Activated CD4-positive, alpha-beta T cell treated with anti-CD3 and anti-CD28 coated beads for 48 hours (primary cell): ENCODE data around the gene PLXDC1.
A peak's percentile ranks its signal among the peaks of the same experiment; 100 is the strongest.

Experiments
- DNase-seq: peaks from one replicate; pipeline ENCODE4 v3.0.0-alpha.2; 2020

The PLXDC1 gene

DNA sequence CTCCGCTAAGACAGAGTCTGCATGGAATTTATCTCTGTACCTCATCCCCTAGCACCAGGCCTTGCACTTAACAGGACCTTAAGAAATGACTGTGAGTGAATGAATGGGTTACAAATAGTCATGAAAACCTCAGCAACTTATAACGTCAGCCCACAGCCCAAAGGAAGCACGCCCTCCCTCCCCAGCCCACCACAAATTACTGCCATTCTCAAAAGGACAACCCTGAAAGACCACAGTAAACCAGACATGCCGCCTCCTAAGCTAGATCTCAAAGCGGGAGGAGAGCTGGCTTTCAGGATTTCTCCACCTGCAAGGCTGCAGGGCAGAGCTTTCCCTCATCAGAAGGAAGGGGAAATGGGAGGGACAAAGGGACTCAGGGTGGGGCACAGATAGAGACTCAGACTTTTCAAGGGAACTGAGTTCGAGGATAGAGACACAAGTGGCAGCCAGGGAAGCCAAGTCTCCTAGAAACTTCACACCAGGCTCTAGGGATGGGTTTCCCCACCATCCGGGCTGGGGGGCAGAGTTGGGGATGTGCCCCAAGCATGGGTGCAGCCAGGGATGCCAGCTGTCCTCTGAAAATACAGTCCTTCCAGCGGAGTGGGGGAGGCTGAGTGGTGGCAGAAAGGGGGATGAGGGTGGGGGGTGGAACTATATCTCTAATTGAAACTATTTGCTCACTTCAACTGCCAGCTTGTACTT is 56.7 kb downstream of the PLXDC1 start:
- DNase-seq: peak; percentile 26

- no peak for DNase-seq
Observed at GRCh38 chr17:39092692-39093230, 58.7 kb downstream of the PLXDC1 start.

GRCh38 chr17:39090908-39091665 is 60.4 kb downstream of the PLXDC1 start:
- DNase-seq: no peak

GRCh38 chr17:39090400-39090799 is 61.0 kb downstream of the PLXDC1 start:
- DNase-seq: no peak

DNA sequence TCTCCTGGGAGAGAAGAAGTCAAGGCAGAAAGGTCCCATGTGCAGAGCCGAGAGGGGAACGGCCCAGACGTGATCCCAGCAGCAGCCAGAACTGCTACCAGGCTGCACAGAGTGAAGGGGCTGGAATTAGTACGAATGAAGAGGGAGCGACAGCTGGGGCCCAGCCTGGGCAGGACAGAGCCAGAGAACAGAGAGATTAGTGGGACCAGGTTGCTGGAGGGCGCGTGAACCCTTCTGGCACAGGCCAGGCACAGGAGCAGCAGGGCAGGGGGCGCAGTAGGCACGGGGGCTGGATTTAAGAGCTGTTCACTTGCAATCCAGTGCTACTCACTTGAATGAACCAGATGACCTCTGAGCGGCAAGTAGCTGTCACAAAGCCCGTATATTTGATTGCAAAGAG is 66.9 kb downstream of the PLXDC1 start:
- no peak for DNase-seq

- DNase-seq: no peak
Observed at GRCh38 chr17:39083270-39083669, 68.2 kb downstream of the PLXDC1 start.

- DNase-seq: no peak
Observed at GRCh38 chr17:39082482-39082881, 69.0 kb downstream of the PLXDC1 start.

DNA sequence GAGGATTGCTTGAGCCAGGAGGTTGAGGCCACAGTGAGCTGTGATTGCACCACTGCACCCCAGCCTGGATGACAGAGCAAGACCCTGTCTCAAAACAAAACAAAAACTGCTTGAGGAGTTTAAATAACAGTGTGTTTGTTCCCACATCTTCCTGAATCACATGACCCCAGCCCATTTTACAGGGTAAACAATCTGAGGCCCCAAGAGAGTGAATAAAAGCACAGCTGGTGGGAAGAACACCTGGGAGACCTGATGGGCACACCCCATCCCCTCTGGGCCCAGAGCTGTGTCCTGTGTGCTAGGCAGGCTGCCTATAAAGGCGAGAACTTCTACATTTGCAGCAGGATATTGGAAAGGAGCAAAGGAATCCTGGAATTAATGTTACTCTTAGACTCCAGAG is 69.6 kb downstream of the PLXDC1 start:
- no peak for DNase-seq

- no peak for DNase-seq
Observed at GRCh38 chr17:39080421-39081078, 70.9 kb downstream of the PLXDC1 start.

DNA sequence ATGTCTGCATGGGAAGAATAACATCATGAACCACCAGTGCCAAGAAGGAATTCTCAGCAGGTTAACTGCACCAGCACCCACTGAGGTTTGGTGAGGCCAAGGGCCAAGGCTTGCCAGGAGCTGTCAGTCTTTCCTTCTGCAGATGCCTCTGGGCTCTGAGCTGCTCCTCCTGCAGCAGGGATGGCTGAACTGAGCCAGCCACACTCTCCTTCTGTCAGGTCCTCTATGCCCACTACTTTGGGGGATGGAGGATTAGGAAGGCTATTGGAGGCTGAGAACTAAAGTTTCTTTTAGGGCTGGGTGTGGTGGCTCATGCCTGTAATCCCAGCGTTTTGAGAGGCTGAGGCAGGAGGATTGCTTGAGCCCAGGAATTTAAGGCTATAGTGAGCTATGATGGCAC is 71.6 kb downstream of the PLXDC1 start:
- no peak for DNase-seq

DNA sequence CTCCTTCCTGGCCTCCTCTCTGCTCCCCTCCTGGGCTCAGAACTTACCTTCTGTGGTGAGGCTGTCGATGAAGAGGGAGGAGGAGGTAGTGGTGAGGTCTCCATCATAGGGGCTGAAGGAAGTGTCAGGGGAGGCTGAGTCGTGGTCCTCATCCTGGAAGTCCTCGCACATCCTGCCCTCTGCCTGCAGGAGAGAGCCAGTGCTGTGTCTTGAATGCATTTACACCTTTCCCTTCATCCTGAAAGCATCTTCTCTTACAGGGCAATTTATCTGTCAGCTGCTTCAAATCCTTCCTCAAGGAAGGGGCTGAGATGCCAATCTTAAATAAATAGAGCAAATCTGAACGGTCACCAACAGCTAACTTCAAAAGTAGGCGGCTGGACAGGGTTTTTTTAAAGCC is 73.6 kb downstream of the PLXDC1 start:
- no peak for DNase-seq

DNA sequence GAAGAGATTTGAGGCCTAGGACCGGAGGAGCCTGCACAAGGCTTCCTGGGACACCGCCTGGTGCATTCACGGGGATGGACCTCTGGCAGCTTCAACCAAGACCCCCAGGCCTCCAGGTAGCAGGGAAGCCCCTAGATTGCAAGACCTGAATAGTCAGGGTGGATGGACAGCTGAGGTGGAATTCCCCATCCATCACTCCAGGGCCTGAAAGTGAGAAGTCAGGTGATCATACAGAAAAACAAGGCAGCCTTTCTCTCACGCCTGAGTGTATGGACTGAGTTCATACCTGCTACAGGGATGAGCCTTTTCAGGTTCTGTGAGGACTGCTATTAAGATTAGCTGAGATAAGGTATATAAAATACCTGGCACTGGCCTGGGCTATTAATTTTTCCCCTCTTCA is 74.2 kb downstream of the PLXDC1 start:
- no peak for DNase-seq

DNA sequence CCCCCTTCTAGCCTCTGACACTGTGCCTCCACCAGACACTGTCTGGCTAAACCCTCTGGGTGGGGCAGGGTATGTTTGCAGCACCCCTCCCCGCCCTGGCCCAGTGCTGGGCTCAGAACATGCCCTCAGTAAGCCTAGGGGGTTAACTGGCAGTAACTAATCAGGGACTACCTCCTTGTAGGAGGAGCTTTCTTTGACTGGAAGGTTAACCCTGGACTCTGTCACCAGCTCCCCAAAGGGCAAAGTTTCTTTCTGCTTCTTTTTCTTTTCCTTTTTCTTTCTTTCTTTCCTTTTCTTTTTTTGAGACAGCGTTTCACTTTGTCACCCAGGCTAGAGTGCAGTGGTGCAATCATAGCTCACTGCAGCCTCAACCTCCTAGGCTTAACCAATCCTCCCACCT is 76.8 kb downstream of the PLXDC1 start:
- no peak for DNase-seq

DNA sequence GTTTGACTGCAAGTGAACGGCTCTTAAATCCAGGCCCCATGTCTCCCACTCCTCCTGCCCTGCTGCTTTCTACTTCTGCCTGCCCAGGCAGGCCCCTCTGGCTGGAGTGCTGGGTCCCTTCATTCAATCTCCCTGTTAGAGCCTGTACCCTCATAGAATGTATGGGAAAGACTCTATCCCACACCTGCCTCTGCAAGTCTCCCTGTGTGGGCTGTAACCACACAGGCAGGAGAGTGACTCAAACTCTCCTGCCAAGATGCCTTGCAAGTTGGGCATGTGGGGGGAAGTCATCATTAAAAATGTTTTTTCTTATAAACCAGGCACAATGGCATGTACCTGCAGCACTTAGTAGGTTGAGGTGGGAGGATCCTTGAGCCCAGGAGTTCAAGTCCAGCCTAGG is 77.5 kb downstream of the PLXDC1 start:
- DNase-seq: no peak

- DNase-seq: no peak
Observed at GRCh38 chr17:39073353-39073752, 78.1 kb downstream of the PLXDC1 start.

GRCh38 chr17:39071573-39071972 is 79.9 kb downstream of the PLXDC1 start:
- no peak for DNase-seq

GRCh38 chr17:39069114-39069756 is 82.2 kb downstream of the PLXDC1 start:
- DNase-seq: no peak

DNA sequence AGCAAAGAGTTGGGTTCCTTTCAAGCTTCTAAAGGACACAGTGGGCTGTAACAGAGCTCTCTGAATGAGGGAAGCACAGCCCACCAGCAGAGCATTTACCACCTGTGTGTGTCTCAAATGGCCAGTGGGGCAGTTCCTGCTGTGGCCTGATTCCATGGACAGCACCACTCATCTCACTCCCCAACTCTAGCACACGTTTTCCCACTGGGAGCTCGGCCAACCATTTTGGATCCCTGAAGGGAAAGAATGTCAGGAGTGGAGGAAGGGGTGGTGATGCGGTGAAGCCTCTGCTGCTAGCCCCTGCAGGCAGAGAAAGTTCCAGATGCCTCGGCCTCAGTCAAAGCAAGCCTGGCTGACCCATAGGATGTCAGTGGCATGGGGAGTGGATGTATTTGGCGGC is 86.6 kb downstream of the PLXDC1 start:
- no peak for DNase-seq

GRCh38 chr17:39064374-39064773 is 87.1 kb downstream of the PLXDC1 start:
- no peak for DNase-seq

DNA sequence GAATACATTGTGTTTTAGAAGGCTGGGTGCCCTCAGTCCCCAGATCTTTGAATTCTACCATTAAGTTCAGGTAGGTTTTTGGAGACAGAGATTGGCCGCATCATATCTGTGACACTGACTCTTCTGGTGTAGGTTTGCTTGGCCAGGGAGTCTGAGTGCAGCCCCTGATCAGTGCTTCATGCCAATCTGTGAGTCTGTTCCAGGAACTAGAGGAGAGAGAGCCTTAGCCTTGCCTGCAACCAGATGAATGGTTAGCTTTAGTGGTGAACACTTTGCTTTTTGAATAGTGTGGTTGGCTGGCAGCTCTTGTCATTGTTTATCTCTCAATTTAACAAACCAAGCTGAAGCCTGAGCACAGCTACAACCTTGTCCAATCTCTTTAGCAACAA is 87.8 kb downstream of the PLXDC1 start:
- DNase-seq: no peak

DNA sequence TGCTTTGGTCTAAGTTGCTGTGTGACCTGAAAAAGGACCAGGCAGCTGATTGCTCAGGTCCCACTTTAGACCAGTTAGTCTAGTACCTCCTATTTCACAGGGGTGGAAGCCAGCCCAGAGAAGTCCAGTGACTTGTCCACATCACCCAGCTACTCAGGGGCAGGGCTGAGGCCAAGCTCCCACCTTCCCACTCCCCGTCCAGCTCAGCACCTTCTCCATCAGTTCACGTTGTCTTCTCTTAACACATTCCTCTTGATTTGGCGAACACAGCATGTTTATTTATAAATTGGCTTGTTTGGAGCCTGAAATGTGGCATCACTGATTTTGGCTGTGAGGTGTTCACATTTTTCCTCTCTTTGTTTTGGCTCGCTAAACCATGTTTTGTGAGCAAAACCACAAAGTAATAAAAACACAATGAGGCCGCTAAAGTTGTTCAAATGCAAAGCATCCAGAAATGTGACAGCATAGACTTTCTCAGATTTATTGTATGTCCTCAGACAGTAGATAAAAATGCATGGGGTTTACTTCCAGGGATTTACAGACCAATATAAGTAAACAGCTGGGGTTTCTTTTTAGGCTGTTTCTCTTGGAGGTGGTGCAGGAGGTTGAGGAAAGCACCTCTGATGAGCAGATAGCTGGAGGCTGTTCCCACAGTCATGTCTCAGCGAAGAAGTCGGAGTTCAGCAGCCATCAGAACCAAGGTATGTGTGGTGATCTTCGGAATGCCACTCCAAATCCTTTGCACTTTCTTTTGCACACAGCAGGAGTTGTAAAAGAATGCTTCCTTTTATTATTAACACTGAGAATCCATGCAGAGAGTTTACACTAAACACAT is 88.4 kb downstream of the PLXDC1 start:
- no peak for DNase-seq

DNA sequence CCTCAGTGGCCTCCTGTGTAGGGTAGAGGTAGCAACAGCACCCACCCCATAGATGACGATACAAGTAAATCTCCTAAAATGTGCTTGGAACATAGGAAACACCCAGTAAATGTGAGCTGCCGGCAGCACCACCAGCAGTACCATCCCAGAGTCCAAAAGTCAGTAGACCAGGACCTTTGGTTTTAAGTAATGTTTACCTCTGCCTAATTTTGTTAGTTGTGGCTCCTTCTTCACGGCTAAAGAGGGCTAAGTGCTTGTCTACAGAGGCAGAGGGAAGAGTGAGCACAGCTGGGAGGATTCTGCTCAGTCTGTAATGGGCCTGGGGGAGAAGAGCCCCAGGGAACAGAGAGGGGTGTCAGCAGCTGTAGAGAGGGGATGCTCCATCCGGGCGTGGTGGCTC is 92.9 kb downstream of the PLXDC1 start:
- no peak for DNase-seq
